SH-SY5Y (cell line): ENCODE measurements around the gene ZNF383.

Source experiments
- GATA2 ChIP-seq: IDR thresholded peaks from 2 replicates; pipeline ENCODE4 v1.6.1; 2011; ENCODE audit warnings: mild to moderate bottlenecking, low read depth, low read length
- GATA3 ChIP-seq: IDR thresholded peaks from 2 replicates; pipeline ENCODE4 v1.6.1; 2011; ENCODE audit warnings: low read depth, mild to moderate bottlenecking, low read length, moderate library complexity

DNA sequence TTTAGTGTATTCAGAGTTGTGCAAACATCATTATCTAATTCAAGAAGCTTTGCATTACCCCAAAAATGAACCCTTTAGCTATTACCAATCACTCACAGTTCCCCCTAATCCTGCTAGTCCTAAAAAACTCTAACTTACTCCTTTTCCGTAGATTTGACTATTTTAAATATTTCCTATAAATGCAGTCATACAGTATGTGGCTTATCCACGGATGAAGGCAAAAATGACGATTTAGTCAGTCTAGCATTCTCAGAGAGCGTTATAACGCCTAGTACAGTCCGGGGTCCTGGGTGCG is 587 bp upstream of the ZNF383 start:
- TF ChIP-seq GATA2 (no peak), GATA3 (no peak)
